Fibroblast of lung (primary cell): Measurements from ENCODE around the gene CELSR3.

Experiments
- CTCF ChIP-seq, 2 donors: IDR thresholded peaks in 1 of 2; conservative IDR thresholded peaks in 1 of 2; 1 replicate in 1 of 2; 2 replicates in 1 of 2; pipeline ENCODE4 v1.5.1; 2011 to 2012; ENCODE audit warnings: low read length in 2 of 2, control low read depth in 1 of 2, inconsistent platforms in 1 of 2, low read depth in 1 of 2, mild to moderate bottlenecking in 1 of 2
- EZH2 ChIP-seq: IDR thresholded peaks from 2 replicates; pipeline ENCODE4 v1.5.1; 2012; ENCODE audit warnings: low read length, control low read depth, mild to moderate bottlenecking; ENCODE audit errors: missing control alignments

- TF ChIP-seq CTCF (conservative IDR thresholded peaks at IDR 0.05 in 1 of 2, IDR thresholded peaks at IDR 0.05 in 1 of 2; ENCODE audit: low read depth in 1 of 2, low read length in 2 of 2) (no peak), EZH2 (no peak)
Observed at GRCh38 chr3:48631516-48632448, 30.9 kb downstream of the CELSR3 start.
